Stimulated activated CD8-positive, alpha-beta memory T cell treated with anti-CD3 and anti-CD28 coated beads, Interleukin-7, amount 100 ng/mL, for 48 hours (primary cell): ENCODE data around the gene CIP2A.

Experiments used
- DNase-seq, 2 donors: peaks; one replicate each; pipeline ENCODE4 v3.0.0-alpha.2; 2020; ENCODE audit warnings: low read depth in 1 of 2; ENCODE audit errors: extremely low read depth in 1 of 2

CIP2A gene

GRCh38 chr3:108564564-108564963, 24.7 kb downstream of the CIP2A start:
- DNase-seq, result no peak

- DNase-seq, result no peak
Observed at GRCh38 chr3:108562565-108562964, 26.7 kb downstream of the CIP2A start.

GRCh38 chr3:108555966-108556581, 33.2 kb downstream of the CIP2A start:
- DNase-seq, result no peak

GRCh38 chr3:108554913-108555571, 34.2 kb downstream of the CIP2A start:
- DNase-seq, result no peak

- DNase-seq, result no peak
Observed at GRCh38 chr3:108554229-108554628, 35.0 kb downstream of the CIP2A start.

- no peak for DNase-seq
Observed at GRCh38 chr3:108552267-108553159, 36.7 kb downstream of the CIP2A start.

- DNase-seq, result no peak
Observed at GRCh38 chr3:108548886-108549285, 40.4 kb downstream of the CIP2A start.

GRCh38 chr3:108548304-108548703, 40.9 kb downstream of the CIP2A start:
- DNase-seq, result no peak

- DNase-seq, result no peak
Observed at GRCh38 chr3:108546692-108547091, 42.5 kb downstream of the CIP2A start.

GRCh38 chr3:108546247-108546646, 43.0 kb downstream of the CIP2A start:
- DNase-seq, result no peak

GRCh38 chr3:108538083-108538482, 51.2 kb downstream of the CIP2A start:
- no peak for DNase-seq

- DNase-seq, result no peak
Observed at GRCh38 chr3:108528459-108529252, 60.6 kb downstream of the CIP2A start.

GRCh38 chr3:108527817-108528216, 61.4 kb downstream of the CIP2A start:
- no peak for DNase-seq

- DNase-seq, result no peak
Observed at GRCh38 chr3:108527109-108527508, 62.1 kb downstream of the CIP2A start.

- no peak for DNase-seq
Observed at GRCh38 chr3:108525971-108526370, 63.3 kb downstream of the CIP2A start.

- DNase-seq, result no peak
Observed at GRCh38 chr3:108525256-108525655, 64.0 kb downstream of the CIP2A start.

GRCh38 chr3:108524537-108524936, 64.7 kb downstream of the CIP2A start:
- DNase-seq, result no peak

GRCh38 chr3:108518895-108519294, 70.3 kb downstream of the CIP2A start:
- DNase-seq, result no peak

GRCh38 chr3:108516881-108517280, 72.4 kb downstream of the CIP2A start:
- no peak for DNase-seq

GRCh38 chr3:108513961-108514360, 75.3 kb downstream of the CIP2A start:
- no peak for DNase-seq

GRCh38 chr3:108512671-108513070, 76.6 kb downstream of the CIP2A start:
- no peak for DNase-seq
